Keratinocyte (primary cell): ENCODE data around the gene PRKAG3. TPM values are rescaled to one million over a fixed set of nuclear protein-coding genes. Genes with fewer than 3 reads are reported as not detected.

Experiments
- DNase-seq: peaks from one replicate; pipeline ENCODE4 v3.0.0-alpha.2; 2011; ENCODE audit warnings: low read depth, missing footprints, low spot score
- FAIRE-seq: peaks from 2 replicates; lab custom pipeline; 2011; peaks lifted over from hg19 to GRCh38; lab: Jason Lieb, UNC
- H2AFZ ChIP-seq: 2 replicates; pipeline ENCODE4 v1.6.0; 2012; ENCODE audit warnings: low read length, control low read depth, inconsistent platforms; ENCODE audit not compliant: control insufficient read depth
- H3K27ac ChIP-seq: 2 replicates; pipeline ENCODE4 v1.5.1; 2011; ENCODE audit warnings: low read length; ENCODE audit not compliant: control insufficient read depth, insufficient read depth
- H3K27me3 ChIP-seq: 3 replicates; pipeline ENCODE4 v1.6.0; 2011; ENCODE audit warnings: low read length; ENCODE audit not compliant: control insufficient read depth, insufficient read depth; ENCODE audit errors: extremely low read depth
- H3K36me3 ChIP-seq, 2 experiments: 2 replicates in 1 of 2; 3 replicates in 1 of 2; pipeline ENCODE4 v1.5.1; 2011; ENCODE audit warnings: low read length in 2 of 2, mild to moderate bottlenecking in 1 of 2; ENCODE audit not compliant: control insufficient read depth in 2 of 2, insufficient read depth in 2 of 2; ENCODE audit errors: extremely low read depth in 1 of 2
- H3K4me1 ChIP-seq: 3 replicates; pipeline ENCODE4 v1.5.1; 2011; ENCODE audit warnings: low read length; ENCODE audit not compliant: control insufficient read depth, insufficient read depth; ENCODE audit errors: extremely low read depth
- H3K4me2 ChIP-seq: 3 replicates; pipeline ENCODE4 v1.6.0; 2011; ENCODE audit warnings: low read depth, low read length; ENCODE audit not compliant: control insufficient read depth, insufficient read depth; ENCODE audit errors: extremely low read depth
- H3K4me3 ChIP-seq, 3 experiments: fragments of 200-600 bp in 1 of 3; sonication (generic) in 1 of 3; 2 replicates in 2 of 3; 3 replicates in 1 of 3; pipeline ENCODE4 v1.5.1; 2011 to 2016; ENCODE audit warnings: low read length in 3 of 3, mild to moderate bottlenecking in 3 of 3, control low read depth in 2 of 3, inconsistent platforms in 1 of 3, low read depth in 1 of 3, mixed read lengths in 1 of 3, mixed run types in 1 of 3, moderate library complexity in 1 of 3; ENCODE audit not compliant: control insufficient read depth in 2 of 3, insufficient read depth in 2 of 3; ENCODE audit errors: extremely low read depth in 1 of 3
- H3K79me2 ChIP-seq: 2 replicates; pipeline ENCODE4 v1.6.0; 2012; ENCODE audit warnings: low read length; ENCODE audit not compliant: control insufficient read depth, insufficient read depth
- H3K9ac ChIP-seq: 3 replicates; pipeline ENCODE4 v1.6.0; 2011; ENCODE audit warnings: low read length; ENCODE audit not compliant: control insufficient read depth, insufficient read depth; ENCODE audit errors: extremely low read depth
- H3K9me1 ChIP-seq: 3 replicates; pipeline ENCODE4 v1.6.0; 2011; ENCODE audit warnings: low read length; ENCODE audit not compliant: control insufficient read depth, insufficient read depth; ENCODE audit errors: extremely low read depth
- H3K9me3 ChIP-seq: 2 replicates; pipeline ENCODE4 v1.5.1; 2012; ENCODE audit warnings: low read depth, low read length; ENCODE audit not compliant: control insufficient read depth
- H4K20me1 ChIP-seq: 3 replicates; pipeline ENCODE4 v1.6.0; 2011; ENCODE audit warnings: low read length; ENCODE audit not compliant: control insufficient read depth, insufficient read depth; ENCODE audit errors: extremely low read depth
- CTCF ChIP-seq, 3 experiments: IDR thresholded peaks in 1 of 3; conservative IDR thresholded peaks in 1 of 3; optimal IDR thresholded peaks in 1 of 3; 2 replicates in 2 of 3; 3 replicates in 1 of 3; pipeline versions ENCODE3 to v1.5.1; 2011; ENCODE audit warnings: low read length in 3 of 3, mild to moderate bottlenecking in 3 of 3, moderate library complexity in 2 of 3, control low read depth in 1 of 3, inconsistent platforms in 1 of 3; ENCODE audit not compliant: insufficient read depth in 2 of 3; ENCODE audit errors: extremely low read depth in 1 of 3
- EZH2 ChIP-seq: IDR thresholded peaks from one replicate; pipeline ENCODE4 v1.6.1; 2012; ENCODE audit warnings: inconsistent platforms, mild to moderate bottlenecking, low read length, moderate library complexity
- dilution Hi-C: fragments of 300-500 bp; cut with MboI; formaldehyde crosslinking; loops from one replicate; pipeline ENCODE4 v1.7.0; 2020; ENCODE audit warnings: low sequenced_read_pairs; ENCODE audit not compliant: extremely low pct_ligation_motif_present
- polyA plus RNA-seq, 5 experiments: library from polyadenylated mRNA; depleted of rRNA in 3 of 5; stranded (reverse) in 3 of 5; stranded (forward) in 1 of 5; unstranded in 1 of 5; fragments of >200 nt; gene quantifications; 1 replicate in 1 of 5; 2 replicates in 3 of 5; 3 replicates in 1 of 5; pipeline versions ENCODE4 v1.2.1 to v1.2.3, GENCODE V29; 2011 to 2012; ENCODE audit warnings: missing spikeins in 2 of 5, low read depth in 1 of 5, low replicate concordance in 1 of 5

The PRKAG3 gene
- polyA plus RNA-seq, 1 donor (not counting 4 experiments of a cell fraction or from before 2014, with no cell fraction given): not detected

DNA sequence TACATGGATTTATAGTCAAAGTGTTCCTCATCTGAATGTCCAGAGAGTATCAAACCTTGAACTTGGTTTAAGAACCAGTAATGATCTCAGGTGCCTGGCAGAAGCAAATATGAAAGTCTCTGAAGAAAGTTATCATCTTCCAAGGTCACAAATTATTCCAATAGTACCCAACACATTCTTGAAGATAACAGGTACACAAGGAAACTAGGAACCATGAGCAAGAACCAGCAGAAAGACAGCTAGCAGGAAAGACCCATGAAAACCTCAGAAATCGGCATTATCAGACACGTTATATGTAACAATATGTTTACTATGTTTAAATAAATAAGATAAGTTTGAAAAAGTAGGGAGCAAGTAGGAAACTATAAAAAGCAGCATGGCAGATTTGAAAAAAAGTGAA, 5.9 kb upstream of the PRKAG3 start:
- dilution Hi-C loops: no loop called here
- Histone ChIP-seq H3K27me3 (peaks cover 23% of the 10 kb centered on the region), H3K4me1 (peaks cover 3% of the 10 kb centered on the region), H4K20me1 (no peaks in the 10 kb centered on the region), H3K4me2 (no peak overlapping the region), H3K9me1 (no peaks in the 10 kb centered on the region), H2AFZ (no peak overlapping the region), H3K9ac (no peak overlapping the region), H3K36me3 (no peaks in the 10 kb centered on the region), H3K79me2 (no peaks in the 10 kb centered on the region), H3K4me3 (no peak overlapping the region), H3K9me3 (no peaks in the 10 kb centered on the region), H3K27ac (no peak overlapping the region)
- TF ChIP-seq EZH2 (no peak), CTCF (optimal IDR thresholded peaks at IDR 0.05 in 1 of 3, IDR thresholded peaks at IDR 0.05 in 1 of 3, conservative IDR thresholded peaks at IDR 0.05 in 1 of 3; ENCODE audit: extremely low read depth in 1 of 3, insufficient read depth in 2 of 3, low read length in 3 of 3) (no peak)
- FAIRE-seq (no peak), DNase-seq (no peak)

DNA sequence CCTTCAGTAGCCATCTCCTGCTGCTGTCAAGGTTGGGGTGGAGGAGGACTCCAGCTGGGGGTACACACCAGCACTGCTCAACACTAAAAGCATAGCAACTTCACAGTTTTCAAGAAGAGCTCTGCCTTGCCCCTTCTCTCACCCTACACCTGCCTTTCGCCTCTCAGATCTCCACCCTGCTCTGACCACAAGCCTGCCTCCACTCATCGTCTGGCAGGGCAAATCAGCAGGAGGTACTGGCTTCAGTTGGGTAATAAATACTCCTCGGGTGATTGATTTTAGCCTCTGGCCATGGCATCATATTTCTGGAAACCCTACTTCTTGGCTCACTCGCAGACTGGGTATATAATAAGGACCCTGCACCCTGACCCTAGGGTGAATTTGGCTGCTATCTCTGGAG, 3.1 kb upstream of the PRKAG3 start:
- no peak overlapping the region for H3K9ac ChIP-seq
- dilution Hi-C loops: no loop called here
- H3K27me3 ChIP-seq: peaks cover 30% of the 10 kb centered on the region
- no peaks in the 10 kb centered on the region for H3K9me3 ChIP-seq
- H3K79me2 ChIP-seq: no peaks in the 10 kb centered on the region
- H3K36me3 ChIP-seq: no peaks in the 10 kb centered on the region
- H3K27ac ChIP-seq: no peak overlapping the region
- FAIRE-seq: no peak
- peaks cover 7% of the 10 kb centered on the region for H3K4me1 ChIP-seq
- H3K9me1 ChIP-seq: no peaks in the 10 kb centered on the region
- H3K4me2 ChIP-seq: no peak overlapping the region
- H2AFZ ChIP-seq: no peak overlapping the region
- no peaks in the 10 kb centered on the region for H4K20me1 ChIP-seq
- TF ChIP-seq EZH2: no peak
- no peak for TF ChIP-seq CTCF (optimal IDR thresholded peaks at IDR 0.05 in 1 of 3, IDR thresholded peaks at IDR 0.05 in 1 of 3, conservative IDR thresholded peaks at IDR 0.05 in 1 of 3; ENCODE audit: extremely low read depth in 1 of 3, insufficient read depth in 2 of 3, low read length in 3 of 3)
- H3K4me3 ChIP-seq: no peak overlapping the region
- DNase-seq: no peak
